GM18526 (cell line): Measurements from ENCODE around the gene PCGF5.

Experiments
- POLR2A ChIP-seq: IDR thresholded peaks from 3 replicates; pipeline ENCODE4 v1.6.1; 2011; ENCODE audit not compliant: insufficient read length; ENCODE audit errors: extremely low read depth

The PCGF5 gene

GRCh38 chr10:91298224-91298871 lies 77.9 kb downstream of the PCGF5 start:
- no peak for TF ChIP-seq POLR2A

DNA sequence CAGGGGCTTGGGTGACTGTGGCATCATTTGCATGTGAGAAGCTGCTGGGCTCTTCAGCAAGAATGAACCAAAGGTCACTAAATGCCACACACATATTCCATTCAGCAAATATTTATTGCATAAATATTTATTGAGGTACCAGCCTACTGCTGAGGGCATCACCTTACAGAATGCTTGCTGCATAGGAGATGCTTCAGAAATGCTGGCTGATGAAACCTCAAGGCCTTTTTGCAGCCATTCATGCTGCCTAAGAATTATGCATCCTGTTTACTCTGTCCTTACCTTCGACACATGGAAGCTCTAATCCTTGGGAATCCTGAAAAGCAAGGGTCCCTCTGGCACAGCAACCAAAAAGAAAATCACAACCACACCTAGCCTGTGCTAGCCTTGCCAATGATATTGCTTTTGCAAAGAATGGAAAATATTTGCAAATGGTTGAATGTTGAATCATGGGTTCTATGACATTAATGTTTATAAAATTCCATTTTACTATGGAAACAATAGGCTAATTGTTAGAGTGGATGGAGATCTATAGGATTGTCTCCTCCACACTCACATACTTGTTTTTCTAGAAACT lies 79.6 kb downstream of the PCGF5 start:
- no peak for TF ChIP-seq POLR2A

- TF ChIP-seq POLR2A, result no peak
Observed at GRCh38 chr10:91307489-91307888, 87.0 kb downstream of the PCGF5 start.

- no peak for TF ChIP-seq POLR2A
Observed at GRCh38 chr10:91309711-91310110, 89.2 kb downstream of the PCGF5 start.

- TF ChIP-seq POLR2A, result no peak
Observed at GRCh38 chr10:91311601-91312381, 91.3 kb downstream of the PCGF5 start.

GRCh38 chr10:91312382-91312733 lies 91.9 kb downstream of the PCGF5 start:
- TF ChIP-seq POLR2A, result no peak

DNA sequence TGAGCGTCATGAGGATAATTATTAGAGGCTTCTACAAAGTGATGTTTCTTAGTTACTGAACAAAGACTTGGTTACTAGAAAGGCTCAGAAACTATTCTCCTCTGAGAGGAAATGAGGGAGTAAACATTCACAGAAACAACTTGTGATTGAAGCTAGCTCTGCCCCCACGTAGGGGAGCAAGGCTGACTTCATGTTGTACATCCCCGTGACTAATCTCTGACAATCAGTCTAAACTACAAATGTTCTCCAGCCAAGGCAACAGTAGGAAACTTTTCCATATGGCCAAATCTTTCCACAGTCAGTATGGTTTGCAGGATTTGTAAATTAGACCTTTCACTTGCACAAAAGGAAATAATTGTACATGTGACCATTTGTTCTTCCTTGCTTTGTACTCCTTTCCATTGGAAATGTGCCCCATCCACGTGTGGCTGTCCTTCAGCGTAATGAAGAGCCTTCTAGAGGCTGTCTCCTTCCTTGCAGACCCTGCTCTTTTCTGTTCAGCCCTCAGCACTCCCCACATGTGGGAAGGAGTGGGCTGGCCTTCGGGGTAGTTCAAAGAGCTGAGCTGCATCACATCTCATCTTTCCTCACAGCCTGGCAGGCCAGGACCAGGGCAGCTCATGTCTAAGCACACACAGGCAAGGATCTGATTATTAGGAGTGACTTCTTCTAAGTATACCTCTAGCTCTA lies 93.5 kb downstream of the PCGF5 start:
- TF ChIP-seq POLR2A, result no peak

- TF ChIP-seq POLR2A, result no peak
Observed at GRCh38 chr10:91316486-91316885, 96.0 kb downstream of the PCGF5 start.

DNA sequence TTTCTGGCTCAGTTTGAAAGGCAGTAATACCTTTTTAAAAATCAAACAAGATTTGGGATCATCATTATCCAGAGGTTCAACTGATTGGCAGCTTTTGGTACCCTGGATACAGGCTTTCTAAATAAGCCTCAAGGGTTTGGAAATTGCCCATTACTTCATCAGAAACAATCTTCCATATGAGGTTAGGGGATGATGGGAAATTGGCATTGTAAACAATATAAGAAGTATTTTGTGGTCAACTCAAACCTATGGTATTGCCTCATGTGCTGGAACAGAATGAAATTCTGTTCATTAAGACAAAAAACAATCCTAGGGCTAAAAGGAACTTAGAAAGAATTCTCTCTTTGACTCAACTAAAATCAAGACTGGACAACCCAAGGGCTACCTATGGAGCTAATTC lies 97.1 kb downstream of the PCGF5 start:
- no peak for TF ChIP-seq POLR2A

DNA sequence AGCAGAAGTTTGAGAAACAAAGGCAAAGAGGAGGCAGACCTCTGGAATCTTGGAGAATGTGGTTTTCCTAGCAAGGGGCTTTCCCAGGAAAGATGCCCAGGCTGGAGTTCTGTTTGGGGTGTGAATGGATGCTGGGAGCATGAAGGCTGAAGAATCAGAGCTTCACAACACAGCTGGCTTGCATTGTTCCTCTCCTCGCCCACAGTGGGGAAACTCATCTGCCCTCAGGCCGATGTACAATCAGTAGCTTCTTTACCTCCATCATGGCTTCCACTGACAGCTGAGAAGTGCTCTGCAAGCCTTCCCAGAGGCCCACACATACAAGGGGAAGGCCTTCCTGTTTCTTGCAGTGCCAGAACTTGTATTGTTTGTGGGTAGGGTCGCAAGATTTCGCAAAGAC lies 98.9 kb downstream of the PCGF5 start:
- no peak for TF ChIP-seq POLR2A

DNA sequence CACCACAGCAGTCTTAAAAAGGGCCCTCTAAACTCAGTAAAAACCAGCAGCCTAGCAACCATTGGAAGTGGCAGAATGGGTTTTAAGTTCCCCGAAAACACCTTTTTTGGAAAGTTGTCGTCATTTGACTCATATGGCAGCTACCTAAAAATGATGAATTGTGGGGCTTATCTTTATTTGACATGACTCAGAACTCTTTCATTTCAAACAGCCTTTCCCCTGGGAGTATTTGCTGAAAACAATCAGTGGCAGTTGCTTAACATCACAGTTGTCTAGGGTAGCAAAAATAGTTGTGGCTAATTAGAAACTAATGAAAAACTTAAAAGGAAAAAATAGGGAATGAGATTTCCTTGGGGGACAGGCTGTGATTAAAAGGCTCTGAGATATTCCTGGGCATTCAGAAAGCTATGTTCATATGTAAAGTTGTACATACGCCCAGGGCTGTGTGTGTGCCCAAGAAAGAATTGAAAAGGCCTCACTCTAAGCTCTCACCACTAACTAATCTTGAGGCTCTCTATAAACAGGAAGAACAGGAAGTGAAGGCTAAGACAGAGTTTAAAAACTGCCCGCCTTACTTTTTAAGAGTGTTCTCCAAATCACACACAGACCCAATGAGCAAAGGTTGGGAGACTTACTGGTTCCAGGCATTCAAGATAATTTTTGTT lies 108.0 kb downstream of the PCGF5 start:
- no peak for TF ChIP-seq POLR2A
